Erythroblast (primary cell): ENCODE results near the gene SIKE1.

Source experiments
- GATA1 ChIP-seq: IDR thresholded peaks from 2 replicates; pipeline ENCODE4 v1.6.1; 2011; ENCODE audit warnings: low read depth, mild to moderate bottlenecking, control low read depth, low read length, moderate library complexity
- POLR2A ChIP-seq: IDR thresholded peaks from 2 replicates; pipeline ENCODE4 v1.6.1; 2011; ENCODE audit warnings: mild to moderate bottlenecking, low read length

DNA sequence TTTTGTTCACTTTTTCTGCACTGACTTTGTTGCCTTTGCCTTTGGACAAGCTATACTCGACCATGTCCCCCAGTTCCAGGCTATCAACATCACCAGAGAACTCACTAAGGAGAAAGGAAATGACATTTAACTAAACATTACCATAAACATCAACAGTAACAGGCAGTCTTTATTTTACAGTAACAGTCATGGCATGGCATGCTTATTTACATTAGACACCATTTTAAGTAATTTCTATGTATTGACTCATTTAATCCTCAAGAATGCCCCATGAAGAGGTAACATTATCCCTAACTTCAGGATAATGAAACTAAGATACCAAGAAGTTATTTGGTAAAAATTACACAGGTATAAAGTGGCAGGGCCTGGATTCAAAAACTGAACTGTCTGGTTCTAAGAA lies 55.3 kb downstream of the SIKE1 start:
- TF ChIP-seq POLR2A, result no peak
- TF ChIP-seq GATA1, result no peak
